Stimulated activated CD8-positive, alpha-beta memory T cell treated with anti-CD3 and anti-CD28 coated beads, Interleukin-15, amount 100 ng/mL, for 1 hour (primary cell): Measurements from ENCODE around the gene ETV6.
"Not testable (repeated sequence)": the region's sequence is repeated elsewhere in the genome, so short reads cannot be mapped to it uniquely, and the experiment has no call there.

Experiments used
- DNase-seq: peaks from one replicate; pipeline ENCODE4 v3.0.0-alpha.2; 2020; ENCODE audit warnings: low read depth

Gene ETV6

GRCh38 chr12:11888029-11888428 lies 238.6 kb downstream of the ETV6 start:
- DNase-seq: no peak

- no peak for DNase-seq
Observed at GRCh38 chr12:11891346-11891745, 241.9 kb downstream of the ETV6 start.

DNA sequence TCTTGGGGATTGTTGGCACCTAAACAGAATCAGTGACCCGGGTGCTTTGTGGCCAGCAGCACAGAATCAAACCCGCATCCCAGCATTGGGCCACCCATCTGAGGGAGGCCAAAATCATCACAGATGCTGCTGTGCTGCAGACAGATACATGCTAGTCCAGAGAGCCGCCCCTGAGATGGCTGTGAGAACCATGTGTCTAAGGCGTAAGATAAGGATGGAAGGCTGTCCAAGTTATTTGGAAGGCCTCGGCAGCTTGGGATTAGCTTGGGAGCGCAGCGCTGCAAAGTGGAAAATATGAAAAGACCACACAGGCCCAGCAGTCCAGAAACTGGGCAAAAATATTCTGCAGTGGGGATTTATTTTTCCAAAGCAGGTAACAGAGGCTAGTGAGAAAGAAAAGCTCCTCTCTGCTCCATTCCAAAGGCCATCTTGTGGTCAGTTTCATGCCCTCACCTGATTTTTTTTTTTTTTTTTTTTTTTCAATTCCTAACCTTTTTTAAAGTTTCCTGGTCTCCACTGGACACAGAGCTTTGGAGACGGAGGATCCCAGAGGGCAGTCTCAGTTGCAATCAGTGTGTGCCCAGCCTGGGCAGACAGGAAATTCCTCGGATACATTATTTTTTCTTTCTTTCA lies 242.4 kb downstream of the ETV6 start:
- no peak for DNase-seq

- DNase-seq: no peak
Observed at GRCh38 chr12:11893998-11894397, 244.5 kb downstream of the ETV6 start.

GRCh38 chr12:11894890-11895289 lies 245.4 kb downstream of the ETV6 start:
- DNase-seq: no peak

DNA sequence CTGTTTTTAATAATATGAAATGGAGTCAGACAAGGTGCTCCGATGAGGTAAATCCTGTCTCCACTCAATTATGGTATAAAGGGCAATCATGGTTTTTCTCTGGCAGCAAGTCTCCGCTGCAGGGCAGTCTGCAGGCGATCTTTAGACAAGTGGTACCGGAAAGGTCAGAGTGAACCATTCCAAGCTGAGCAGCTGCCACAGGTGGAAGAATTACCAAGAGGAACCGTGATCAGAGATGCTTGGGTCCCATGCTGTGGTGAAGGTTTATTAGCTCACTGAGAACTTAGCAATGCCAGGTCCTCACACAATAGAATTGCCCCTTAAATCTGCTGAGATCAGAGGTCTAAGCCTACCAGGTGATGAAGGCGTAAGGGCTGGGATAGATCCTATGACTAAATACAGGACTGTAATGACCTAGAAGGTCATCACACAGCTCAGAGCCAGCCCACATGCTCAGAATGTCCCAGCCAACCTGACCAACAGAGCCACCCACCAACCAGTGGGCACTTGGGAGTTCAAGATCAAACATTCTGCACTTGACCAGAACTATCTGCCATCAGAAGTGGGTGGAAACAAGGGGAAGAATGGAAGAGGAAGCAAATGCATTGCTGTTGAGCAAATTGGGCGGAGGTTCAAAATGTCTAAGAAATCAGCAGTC lies 246.1 kb downstream of the ETV6 start:
- no peak for DNase-seq

DNA sequence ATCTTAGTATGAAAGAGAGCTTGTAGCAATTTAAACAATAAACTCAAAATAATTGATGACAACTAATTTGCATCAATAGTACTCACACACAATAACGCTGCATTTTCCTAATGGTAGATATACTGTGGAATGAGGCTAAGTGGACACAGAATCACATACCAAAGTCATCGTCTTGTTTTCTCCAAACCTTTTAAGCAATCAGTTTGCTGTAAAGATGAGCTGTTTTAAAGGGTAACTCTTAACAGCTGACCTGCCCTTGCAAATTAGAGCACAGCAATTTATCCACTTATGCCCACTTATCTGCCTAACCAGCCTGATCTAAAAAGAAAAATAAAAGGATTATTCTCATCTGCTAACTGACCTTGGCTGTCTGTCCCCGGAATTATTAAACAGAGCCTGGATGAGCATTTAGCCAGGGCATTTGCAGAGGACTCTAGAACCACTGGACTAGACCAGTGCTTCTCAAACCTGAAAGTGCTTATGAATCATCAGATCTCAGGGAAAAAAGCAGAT lies 247.0 kb downstream of the ETV6 start:
- DNase-seq: no peak

- DNase-seq: no peak
Observed at GRCh38 chr12:11897923-11898322, 248.4 kb downstream of the ETV6 start.

DNA sequence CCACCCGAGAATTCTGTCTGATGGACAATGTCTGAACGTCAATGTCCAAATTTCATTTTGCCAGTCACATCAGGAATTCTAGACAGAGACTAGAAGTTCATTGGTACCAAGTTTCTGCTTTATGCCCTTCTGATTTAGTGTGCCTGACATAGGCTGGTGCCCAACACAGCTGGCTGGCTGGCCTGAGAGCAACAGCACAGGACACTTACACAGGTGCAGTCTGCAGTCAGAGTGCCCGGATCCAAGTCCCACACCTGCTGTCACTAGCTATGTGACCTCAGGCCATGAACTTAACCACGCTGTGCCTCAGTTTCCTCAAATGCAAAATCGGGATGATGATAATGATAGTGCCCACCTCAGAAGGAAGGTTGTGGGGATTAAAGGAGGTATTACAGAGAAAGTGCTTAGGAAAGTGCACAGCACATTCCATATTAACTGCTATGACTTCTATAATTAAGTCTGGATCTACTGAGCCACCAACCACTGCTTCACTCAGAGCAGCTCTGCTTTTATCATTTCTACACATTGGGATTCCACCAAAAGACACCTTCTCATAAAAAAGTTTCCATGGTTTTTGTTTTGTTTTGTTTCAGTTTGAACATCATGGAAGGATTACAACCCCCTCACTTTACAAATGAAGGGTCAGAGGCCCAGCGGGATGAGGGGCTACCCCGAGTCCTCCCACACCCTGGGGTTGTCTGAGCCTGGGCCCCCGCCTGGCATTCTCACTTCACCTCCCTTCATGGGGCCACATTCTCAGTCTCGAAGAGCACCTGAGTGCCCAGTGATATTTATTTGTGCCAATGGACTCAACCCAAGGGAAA lies 252.4 kb downstream of the ETV6 start:
- no peak for DNase-seq

GRCh38 chr12:11902525-11902875 lies 253.0 kb downstream of the ETV6 start:
- DNase-seq: no peak

GRCh38 chr12:11904124-11904523 lies 254.7 kb downstream of the ETV6 start:
- DNase-seq: no peak

- no peak for DNase-seq
Observed at GRCh38 chr12:11905534-11905933, 256.1 kb downstream of the ETV6 start.

GRCh38 chr12:11906286-11906935 lies 256.9 kb downstream of the ETV6 start:
- no peak for DNase-seq

DNA sequence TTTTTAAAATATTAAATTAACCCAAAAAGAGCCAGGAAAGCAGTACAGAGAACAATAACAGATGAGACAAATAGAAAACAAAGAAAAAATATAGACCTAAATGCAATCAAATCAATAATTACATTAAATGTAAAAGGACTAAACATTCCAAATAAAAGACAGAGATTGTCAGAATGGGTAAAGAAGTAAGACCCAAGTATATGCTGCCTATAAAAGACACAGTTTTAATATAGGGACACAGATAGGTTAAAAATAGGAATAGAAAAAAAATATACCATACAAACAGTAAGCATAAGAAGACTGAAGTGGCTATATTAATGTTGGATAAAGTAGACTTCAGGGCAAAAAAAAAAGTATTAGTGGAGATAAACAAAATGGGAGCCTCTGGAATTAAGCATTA lies 258.2 kb downstream of the ETV6 start:
- DNase-seq: no peak

GRCh38 chr12:11909406-11909805 lies 259.9 kb downstream of the ETV6 start:
- DNase-seq: not testable (repeated sequence)

GRCh38 chr12:11916113-11916512 lies 266.6 kb downstream of the ETV6 start:
- DNase-seq: no peak

GRCh38 chr12:11916771-11917170 lies 267.3 kb downstream of the ETV6 start:
- no peak for DNase-seq

DNA sequence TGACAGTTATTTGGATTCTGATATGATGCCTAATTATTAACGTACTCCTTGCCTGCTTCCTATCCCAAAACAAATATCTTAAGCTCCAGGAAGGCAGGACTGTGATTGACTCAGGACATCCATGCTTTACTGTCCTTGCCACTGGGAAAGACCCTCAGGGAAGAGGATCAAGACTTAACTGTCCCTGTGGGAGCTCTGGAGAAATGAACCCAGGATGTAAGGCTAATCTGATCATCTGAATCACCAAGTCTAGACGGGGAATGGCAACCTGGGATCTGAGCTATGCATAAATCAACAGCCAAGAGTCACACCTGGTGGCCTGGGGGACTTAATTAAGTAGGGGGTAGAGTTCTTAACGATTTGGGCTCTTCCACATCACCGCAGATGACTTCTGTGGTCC lies 268.0 kb downstream of the ETV6 start:
- no peak for DNase-seq

DNA sequence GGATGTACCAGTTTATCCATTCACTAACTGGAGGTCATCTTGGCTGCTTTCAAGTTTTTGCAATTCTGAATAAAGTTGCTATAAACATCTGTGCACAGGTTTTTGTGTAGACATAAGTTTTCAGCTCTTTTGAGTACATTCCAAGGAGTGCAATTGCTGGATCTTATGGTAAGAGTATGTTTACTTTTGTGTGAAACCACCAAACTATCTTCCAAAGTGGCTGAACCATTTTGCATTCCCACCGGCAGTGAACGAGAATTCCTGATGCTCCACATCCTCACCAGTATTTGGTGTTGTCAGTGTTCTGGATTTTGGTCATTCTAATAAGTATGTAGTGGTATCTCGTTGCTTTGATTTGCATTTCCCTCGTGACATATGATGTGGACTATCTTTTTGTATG lies 270.8 kb downstream of the ETV6 start:
- no peak for DNase-seq

DNA sequence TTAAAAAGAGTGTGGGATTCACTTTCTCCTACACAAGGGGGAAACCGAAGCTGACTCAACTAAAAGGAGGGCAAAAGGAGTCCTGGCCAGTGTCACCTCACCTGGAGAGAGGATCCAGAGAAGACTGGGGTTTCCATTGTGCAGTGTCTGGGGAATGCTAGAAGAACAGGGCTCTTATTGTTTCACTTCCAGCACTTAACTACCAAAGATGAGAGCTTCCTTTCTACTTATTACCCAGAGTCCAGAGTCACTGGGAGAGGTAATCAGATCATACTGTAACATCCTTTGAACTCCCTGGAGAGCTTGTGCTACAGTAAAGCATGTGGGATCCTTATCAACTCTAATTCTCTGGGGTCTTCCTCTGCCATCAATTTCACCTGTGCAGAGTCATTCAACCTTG lies 272.9 kb downstream of the ETV6 start:
- no peak for DNase-seq

DNA sequence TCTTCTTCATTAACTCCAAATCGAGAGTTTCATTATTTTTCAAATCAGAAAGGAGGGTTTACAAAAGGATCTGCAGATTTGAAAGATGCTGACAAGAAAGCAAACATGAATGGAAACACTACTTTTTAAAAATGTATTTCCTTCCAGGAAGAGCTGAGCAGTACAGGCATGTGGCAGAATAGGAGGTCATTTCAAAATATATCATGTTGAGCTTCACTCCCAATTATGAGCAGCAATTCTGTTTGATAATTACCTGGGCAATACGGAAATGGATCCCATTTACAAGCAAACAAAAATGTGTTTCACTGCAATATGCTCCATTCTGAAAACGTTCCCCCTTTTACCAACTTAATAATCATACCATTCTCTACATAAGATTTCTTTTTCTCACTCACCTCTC lies 273.6 kb downstream of the ETV6 start:
- no peak for DNase-seq

GRCh38 chr12:11927286-11927935 lies 277.9 kb downstream of the ETV6 start:
- DNase-seq: no peak
